Stimulated activated CD8-positive, alpha-beta memory T cell treated with anti-CD3 and anti-CD28 coated beads, Interleukin-2, amount 100 ng/mL, for 48 hours (primary cell): ENCODE results near the gene NADK.
"Not testable (repeated sequence)": the region's sequence is repeated elsewhere in the genome, so short reads cannot be mapped to it uniquely, and the experiment has no call there.

Source experiments
- DNase-seq, 2 donors: peaks; one replicate each; pipeline ENCODE4 v3.0.0-alpha.2; 2020; ENCODE audit warnings: low read depth in 2 of 2

The NADK gene

DNA sequence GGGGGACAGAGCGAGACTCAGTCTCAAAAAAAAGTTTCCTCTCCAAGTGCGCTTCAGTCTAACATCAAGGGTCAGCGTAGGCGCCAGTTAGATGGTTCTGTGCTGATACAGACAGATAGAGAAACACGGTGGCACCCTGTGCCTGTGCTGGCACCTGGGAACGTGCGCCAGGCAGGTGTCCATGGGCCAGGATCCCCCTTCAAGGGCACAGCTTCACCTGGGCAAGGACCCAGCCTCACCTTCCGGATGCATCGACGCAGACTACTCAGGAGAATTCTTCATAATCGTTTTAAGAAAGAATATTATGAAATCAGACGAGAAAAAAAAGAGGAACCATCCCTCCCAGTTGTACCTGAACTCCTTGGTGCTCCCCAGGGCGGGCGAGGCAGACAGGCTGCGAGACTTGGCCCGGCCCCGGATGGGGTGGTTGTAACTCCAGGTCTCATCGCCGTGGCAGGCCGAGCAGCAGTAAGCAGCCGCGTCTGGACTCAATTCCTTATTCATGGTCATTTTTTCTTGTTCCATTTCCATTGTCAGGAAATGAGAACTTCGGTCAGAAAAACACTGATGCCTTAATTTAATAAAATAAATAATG is 13.3 kb downstream of the NADK start:
- no peak for DNase-seq

DNA sequence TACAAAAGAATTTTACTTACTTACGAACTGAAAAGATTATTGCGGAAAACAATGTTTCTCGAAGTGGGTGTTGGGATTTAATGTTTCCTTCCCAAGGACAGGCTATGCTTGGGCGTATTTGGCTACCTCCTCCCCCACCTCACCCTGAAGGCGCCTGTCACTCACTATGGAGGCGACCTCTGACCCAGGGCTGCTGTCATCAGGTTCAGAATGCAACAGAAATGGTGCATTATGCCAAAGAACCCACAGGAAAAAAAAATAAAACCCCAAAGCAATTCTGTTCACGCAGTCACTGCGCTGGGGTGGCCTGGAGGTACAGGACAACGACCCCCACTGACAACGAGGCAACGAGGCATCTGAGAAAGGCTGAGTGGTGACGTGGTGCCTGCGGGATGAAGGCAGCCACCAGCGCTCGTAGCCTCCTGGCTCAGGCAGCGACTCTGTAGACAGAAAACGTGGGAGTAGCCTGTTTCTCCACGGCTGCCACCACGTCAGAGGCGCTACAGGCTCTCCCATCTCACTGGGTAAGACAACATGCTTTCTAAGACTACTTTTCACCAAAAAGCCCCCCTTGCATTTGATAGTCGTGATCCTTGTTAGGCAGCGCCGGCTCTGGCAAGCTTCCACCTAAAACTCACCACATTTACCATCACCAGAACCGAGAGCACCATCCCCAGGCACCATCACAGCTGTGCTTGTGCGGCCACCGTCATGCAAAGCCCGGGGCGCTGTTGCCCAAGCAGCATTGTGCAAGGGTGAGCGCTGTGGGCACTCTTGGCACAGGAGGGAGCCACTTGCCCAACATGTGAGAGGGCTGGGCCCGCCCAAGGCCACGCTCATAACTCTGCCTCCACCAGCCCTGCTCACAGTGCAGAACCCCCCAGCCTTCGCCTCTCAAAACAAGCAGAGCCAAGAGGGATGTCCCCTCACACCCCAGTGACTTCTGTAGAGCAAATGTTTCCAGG is 14.3 kb downstream of the NADK start:
- DNase-seq = no peak

DNA sequence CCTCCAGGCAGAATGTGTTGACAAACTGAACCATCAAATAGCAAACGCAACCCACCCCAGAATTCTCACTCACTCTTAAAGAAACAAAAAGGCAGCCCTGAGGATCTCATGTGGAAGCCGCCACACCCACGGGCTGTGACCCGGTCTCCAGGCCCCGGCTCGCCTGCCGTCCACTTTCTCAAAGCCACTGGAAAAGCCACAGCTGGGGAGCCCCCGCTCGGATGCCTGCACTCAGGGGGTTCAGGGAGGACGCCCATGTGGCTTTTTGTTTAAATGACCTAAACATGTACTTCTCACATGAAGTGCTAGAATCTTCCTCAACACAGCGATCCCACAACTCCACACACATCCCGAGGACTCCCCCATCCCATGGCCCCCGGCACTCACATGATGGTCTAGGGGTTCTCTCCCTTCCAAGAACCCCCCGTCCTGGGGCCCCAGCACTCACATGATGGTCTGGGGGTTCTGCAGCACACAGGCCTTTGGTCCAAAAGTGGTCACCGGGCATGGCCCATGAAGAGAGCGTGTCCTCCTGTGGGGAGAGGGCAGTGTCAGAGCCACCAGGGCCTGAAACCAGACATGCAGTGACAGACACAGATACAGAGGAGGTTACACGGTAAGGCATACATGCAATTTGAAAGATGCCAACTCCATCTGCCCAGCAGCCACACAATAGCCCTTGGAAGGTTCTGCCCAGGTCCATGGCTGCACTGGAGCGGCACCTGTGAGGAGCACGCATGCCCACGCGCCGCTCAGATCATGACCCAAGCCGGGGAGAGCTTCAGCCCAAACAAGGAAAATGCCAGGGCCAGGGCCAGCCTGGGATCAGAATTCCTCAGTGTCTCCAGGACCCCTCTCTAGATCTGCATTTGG is 16.5 kb downstream of the NADK start:
- no peak for DNase-seq

DNA sequence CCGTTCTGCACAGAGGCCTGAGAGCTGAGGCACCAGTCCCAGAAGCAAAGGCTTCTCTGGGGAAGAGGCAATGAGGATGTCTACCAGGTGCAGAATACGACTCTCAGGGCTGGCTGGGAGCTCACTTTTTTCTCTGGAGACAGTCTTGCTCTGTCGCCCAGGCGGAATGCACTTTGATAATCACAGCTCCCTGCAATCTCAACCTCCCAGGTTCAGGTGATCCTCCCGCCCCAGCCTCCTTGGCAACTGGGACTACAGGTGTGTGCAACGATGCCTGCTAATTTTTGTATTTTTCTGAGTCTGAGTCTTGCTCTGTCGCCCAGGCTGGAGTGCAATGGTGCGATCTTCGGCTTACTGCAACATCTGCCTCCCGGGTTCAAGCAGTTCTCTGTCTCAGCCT is 17.6 kb downstream of the NADK start:
- no peak for DNase-seq

DNA sequence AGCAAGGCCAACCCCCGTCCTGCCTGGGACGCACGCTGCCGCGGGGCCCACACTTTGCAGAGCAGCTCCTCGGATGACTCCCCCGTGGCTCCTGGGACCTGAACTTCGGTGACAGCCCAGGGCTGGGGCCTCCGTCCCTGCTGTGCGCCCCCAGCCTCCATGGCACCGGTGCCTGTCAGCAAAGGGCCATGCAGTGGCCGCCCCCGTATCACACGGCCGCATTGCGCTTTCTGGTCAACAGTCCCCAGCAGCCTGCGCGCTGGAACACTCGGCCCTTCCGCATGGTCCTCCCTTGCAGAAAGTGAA is 18.0 kb downstream of the NADK start:
- DNase-seq = no peak

DNA sequence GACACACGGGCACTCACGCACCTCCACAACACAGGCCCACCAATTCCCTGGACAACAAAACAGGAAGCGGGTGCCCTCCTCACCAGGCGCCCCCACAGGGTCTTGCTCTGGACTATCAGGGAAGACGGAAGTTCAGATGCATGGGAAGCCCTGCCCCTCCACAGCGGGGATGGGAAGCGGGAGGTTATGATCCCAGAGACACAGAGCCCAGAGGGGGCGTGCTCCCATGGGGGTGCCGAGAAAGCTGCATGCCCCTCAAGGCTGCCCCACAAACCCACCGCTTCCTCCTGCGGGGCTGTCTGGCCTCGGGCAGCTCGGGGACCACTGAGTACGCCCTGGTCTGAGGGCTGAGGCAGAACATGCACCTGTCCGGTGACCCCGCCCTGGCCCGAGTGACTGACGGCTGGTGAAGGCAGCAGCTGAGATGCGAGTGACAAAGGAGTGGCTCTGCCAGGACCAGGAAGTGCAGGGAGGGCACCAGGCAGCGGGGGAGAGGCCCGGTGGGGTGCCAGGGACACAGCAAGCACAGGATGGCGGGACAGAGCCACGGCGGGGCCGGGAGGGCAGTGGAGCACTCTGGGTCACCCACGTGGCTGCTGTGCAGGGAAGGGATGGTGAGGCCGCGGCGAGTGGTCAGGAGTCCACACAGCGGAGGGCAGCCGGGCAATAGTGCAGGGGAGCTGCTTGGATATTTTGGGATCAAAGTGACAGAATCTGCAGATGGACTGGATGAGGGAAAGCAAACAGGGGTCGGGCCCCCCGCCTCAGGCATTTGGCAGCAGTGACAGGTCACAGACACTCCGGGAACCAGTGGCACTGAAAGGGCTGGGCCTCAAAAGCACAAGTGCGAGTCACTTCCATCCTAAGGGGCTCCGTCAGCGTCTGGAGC is 18.6 kb downstream of the NADK start:
- DNase-seq = no peak

DNA sequence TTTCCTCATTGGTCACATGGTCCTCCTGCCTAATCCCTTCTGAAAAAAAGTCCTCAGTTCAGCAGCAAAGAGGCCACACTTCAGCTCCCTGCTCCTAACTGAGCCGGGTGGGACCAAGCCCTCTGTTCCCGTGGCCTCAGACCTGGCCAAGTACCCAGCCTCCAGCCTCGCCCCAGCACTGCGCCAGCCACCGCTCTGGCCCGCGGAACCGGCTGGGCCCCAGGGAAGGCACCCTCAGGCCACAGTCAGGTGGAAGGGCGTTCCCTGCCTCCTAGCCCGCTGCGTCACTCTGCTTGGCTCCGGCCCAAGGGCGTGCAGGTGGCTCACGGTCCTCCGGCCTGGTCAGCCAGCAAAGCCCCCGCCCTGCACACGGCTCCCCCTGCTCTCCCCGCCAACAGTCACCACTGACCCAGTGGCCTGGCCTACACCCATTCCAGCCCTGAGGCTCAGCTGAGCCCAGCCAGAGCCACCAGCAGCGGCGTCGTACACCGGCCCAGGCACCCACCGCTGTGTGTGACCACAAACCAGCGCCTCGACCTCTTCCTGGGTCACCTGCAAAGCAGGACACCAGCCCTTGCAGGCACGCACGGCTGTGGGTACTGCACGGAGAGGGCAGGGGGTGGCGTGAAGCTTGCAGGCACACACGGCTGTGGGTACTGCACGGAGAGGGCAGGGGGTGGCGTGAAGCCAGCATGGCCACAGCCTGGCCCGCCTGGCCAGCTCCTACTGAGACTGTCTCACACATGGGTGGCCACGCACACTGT is 19.4 kb downstream of the NADK start:
- DNase-seq = no peak

DNA sequence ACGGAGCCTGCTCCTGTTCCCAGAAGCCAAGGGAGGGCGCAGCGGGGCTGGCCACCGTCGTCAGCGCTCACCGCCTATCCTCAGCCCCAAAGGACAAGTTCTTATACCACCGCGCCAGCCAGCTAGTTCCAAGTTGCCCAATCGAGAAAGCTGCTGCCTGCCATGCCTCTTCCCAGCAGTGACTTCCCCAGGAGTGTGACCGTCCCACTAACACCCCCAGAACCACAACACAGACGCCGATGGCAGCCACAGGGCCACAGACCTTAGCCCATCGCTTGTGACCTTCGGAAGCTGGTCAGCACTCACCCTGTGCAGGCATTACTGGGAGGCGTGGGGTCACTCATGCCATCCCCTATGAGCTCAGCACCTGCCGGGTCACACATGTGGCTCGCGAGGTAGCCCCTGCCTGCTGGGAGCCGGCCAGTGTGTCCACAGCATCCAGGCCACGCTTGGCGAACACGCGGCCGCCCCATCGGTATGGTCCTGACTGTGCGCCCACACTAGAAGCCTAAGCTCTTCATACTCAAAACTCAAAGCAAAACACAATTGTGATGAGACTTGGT is 20.1 kb downstream of the NADK start:
- no peak for DNase-seq

DNA sequence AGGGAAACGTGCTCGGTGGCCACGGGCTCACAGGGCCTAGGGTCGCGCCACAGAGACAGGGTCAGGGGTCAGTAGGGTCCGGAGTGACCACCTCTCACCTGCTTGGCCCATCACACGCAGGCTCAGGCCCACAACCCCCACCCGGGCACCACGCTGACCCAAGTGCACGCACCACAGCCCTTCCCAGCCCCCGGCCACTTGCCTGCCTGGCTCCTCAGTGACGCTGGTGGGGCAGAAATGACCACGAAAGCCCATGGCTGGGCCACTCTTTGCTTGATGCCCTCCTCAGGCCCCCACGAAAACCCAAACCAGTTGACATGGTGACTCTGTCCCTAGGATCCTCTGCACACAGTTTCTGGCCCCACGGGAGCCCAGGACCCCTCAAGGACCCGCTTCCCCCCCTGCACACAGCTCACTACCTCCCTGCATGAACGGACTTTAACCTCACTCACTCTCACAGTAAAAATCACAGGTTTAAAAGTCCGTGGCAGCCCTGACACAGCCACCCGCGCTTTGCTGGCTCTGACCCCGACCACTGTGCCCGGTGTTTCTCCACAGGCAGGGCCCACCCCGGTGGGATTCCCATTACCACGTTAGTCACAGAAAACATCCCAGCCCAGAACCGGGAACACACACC is 20.7 kb downstream of the NADK start:
- no peak for DNase-seq

DNA sequence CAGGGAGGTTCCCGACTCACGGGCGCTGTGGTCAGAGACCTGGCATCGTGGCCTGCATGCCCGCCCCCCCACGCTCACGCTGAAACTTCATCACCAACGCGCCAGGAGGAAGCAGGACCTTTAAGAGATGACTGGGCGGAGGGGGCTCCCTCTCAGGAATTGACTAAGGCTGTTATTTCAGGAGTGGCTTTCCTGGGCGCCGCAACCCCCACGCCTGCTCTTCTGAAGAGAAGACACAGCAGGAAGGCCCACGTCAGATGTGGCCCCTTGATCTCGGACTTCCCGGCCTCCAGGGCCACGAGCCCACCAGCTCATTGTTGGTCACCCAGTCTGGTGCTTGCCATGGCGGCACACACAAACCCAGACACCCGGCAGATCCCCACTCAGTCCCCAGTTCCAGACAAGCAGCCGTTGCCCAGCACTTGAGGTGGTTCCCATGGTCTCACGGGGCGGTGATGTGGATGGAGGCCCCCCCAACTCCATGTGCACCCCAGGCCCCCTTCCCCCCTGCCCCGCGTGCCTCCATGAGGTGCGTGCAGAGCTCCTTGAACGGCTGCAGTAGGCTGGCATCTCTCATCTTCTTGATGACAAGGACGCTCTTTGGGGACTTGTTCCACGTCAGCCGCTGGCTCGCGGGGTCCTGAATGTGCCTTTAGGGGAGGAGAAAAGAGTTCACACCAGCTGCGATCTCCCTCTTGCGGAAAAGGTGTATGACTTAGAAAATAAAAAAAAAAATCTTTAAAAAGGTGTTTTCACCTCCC is 21.4 kb downstream of the NADK start:
- no peak for DNase-seq

DNA sequence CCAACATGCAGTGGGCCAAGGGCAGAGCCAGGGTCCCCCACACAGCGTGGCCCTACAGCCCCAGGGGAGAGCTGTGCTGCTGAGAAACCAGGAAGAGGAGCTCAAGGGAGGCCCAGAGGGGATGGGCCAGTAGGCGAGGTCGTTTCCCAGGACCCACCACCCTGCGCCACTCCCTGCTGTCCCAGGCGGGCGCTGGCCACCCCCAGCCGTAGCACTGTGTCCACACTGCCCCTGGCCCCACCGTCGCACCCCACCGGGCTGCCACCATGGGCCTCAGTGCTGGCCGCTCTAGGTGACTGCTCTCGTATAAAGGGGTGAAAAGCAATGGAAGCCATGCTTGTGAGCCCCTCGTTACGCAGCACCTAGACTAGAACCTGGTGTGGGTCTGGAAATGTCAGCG is 22.4 kb downstream of the NADK start:
- DNase-seq = no peak

DNA sequence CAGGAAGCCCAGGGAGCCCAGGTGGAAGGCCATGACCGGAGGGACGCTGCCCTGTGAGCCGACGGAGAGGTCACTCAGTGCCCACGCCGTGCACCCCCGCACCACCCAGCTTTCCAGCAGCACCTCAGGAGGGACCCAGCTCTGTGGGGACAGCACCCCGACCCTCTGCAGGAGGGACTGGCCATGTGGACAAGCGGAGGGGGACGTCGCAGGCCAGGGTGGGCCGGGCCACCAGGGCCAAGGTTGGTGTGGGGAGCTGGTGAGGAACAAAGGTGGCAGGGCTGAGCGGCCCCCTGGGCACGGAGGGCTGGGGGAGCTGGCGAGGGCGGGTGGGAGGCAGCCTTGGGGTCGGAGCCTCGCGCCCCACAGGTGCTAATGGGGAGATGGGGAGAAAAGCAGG is 22.8 kb downstream of the NADK start:
- no peak for DNase-seq

DNA sequence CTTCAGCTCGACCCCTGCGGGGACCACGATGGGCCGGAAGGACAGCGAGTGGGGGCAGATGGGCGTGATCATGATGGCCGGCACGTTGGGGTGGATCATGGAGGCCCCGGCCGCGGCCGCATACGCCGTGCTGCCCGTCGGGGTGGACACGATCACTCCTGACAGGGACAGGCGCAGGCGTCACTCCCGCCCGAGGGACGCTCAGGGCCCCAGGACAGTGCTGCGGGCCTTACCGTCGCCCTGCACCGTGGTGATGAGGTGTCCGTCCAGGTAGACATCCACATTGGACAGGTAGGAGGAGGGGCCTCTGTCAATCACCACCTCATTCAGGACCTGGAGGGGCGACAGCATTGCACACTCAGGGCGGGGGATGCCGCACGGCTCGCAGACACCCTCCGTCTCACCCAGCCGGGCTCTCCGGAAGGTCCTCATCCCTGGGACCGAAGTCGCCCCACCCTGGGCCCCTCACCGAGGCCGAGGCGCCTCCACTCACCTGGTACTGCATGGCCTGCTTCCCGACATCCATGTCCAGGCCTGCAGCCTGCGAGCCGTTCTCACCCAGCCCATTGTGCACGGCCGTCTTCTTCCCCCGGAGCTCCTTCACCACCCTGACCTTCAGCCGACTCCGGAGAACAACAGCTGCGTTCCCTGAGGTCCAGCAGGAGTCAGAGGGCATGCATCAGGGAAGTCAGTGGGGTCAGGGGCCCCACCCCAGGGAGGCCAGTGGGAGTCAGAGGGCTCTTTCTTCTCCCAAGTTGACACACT is 24.0 kb downstream of the NADK start:
- DNase-seq = no peak

DNA sequence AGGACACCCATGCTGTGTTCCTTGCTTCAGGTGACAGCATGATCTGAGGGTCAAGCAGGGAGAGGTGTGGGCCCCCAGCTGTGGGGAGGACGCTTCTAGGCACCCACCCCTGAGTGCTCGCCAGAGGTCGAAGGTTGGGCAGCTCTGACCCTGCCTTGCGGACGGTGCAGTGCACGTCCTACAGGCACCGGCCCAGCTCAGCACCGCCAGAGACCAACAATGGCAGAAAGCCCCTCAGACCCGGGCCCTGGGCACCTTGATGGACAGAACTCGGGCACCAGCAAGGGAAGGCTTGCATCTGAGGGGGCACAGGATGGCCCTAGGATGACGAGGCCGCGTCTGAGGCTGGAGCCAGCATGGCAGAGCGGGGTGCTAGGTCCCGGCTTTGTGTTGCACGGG is 24.7 kb downstream of the NADK start:
- no peak for DNase-seq

DNA sequence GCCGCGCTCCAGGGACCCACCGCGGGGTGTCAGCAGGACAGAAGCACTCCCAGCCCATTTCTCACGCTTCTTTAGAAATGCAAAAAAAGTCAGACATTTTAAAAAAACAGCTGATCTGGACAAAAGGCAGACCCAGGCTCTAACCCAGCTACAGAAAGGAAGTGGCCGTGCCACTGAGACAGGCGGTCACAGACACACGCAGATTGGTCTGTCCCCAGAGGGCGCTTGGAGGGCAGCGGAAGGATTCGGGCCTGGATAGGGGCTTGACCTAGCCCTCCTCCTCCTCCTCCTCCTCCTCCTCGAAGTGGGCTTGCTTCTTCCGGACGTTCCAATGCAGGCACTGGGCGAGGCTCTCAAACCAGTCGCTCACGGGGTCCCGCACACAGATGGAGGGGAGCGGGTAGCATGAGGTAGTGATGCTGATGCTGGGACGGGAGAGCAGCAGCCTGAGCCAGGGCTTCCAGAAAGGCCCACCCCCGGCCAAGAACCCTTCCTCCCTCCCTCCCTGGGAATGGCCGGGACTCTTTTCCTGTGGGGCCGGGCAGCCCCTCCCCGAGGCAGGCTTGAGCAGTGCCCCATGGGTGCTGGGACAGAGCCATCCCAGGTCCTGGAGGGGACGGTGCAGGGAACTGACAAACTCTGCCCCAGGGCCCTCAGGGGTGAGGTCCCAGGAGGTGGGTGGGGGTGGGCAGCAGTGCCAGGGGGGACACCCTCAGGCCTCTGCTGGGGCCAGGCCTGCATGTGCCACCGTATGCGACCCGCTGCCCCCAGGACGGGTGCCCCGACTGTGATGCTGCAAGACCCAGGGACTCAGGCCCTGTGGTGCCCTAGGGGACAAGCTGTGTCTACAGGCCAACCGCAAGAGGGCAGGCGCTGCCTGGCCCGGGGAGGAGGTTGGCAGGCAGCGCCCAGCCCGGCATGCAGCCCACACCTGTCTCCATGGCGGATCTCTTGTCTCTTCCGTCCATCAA is 25.3 kb downstream of the NADK start:
- no peak for DNase-seq

DNA sequence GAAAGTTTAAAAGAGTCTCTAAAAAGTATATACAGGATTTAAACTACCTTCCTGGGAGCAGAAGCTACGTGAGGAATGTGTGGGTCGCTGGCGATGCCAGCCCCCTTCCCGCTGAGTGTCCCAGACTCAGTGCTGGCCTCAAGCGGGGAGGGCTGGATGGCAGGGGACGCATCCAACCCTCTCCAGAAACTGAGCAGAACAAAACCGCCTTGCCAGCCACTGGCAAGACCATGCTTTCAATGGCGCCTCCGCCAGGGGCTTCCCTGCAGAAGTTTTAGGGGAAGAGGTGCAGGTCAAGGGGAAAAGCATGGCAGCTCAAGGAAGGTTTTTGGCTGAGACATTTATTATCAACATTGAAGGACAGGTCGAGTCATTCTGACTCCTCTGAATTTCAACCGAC is 26.1 kb downstream of the NADK start:
- no peak for DNase-seq

DNA sequence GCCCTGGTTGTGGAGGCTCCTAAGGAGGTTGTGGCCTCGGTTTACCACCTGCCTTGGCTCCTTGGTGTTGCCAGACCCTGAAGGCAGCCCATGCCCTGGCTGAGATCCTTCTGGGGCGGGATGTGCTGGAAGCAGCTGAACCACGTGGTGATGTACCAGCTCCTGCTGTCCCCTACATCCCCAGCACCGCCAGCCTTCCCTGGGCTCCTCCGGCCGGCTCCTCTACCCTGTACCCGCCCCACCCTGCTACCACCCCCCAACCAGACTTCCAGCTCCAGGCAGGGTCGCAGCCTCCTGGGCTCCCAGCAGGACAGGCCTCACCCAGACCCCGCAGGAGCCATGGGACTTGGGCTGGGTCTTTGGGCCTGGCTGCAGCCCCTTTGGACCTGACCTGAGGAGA is 28.3 kb downstream of the NADK start:
- DNase-seq = not testable (repeated sequence)
